GM11168 (cell line): ENCODE results near the gene SRRT.

Source experiments
- in situ Hi-C: fragments of 300-500 bp; cut with MboI; formaldehyde crosslinking; loops from one replicate; pipeline ENCODE4 v1.12.0; 2022; ENCODE audit warnings: low sequenced_read_pairs; ENCODE audit not compliant: unreplicated experiment

The SRRT gene

DNA sequence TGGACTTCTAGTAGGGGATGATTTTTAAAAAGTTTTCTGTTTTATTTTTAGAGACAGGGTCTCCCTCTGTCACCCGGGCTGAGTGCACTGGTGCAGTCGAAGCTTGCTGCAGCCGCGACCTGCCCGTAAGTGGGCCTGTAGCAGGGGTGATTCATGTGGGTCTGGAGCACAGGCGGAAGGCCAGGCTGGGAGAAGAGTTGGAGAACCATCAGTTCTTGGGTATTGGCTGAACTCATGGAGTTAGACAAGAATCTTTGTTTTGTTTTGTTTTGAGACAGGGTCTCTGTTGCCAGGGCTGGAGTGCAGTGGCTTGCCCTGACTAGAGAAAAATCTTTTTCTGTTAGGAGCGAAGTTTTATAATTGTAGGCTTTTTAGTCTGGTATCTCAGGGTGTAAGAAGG is 5.7 kb downstream of the SRRT start:
- in situ Hi-C loops, result no loop called here

GRCh38 chr7:100881136-100881535 is 6.2 kb downstream of the SRRT start:
- in situ Hi-C loops, result no loop called here

GRCh38 chr7:100882201-100882600 is 7.3 kb downstream of the SRRT start:
- in situ Hi-C loops, result no loop called here

DNA sequence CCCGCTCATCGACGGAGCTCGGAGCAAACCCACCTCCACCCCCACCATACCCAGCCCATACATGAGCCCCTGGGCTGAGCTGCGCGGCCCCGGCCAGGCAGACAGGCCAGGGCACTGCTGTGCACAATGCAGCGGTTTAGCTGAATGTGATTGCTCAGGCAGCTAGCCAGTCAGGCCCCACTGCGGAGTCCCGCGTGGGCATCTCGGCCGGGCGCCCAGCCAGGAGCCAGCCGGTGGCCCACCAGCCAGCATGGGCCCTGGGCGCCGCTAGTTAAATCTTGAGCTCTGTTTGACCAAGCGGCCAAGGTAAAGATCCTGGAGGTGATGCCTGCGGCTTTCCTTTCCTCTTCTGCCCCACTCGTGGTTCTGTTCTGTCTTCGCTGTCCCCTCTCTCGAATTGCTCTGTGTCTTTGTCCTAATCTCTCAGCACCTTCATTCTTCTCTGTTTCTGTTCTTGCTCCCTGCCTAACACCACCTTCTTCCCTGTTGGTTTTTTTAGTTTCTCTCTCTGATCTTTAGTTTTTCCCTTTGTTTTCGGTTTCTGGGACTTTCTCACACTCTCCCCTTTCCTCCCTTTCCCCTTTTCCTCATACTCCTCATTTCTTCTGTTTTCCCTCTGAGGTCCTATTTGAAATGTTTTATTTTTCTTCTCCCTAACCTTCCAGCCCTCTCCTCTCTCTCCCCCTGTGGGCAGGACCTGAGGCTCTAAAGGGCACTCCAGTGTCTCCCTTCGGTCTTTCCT is 8.1 kb downstream of the SRRT start:
- in situ Hi-C loops, result no loop called here

DNA sequence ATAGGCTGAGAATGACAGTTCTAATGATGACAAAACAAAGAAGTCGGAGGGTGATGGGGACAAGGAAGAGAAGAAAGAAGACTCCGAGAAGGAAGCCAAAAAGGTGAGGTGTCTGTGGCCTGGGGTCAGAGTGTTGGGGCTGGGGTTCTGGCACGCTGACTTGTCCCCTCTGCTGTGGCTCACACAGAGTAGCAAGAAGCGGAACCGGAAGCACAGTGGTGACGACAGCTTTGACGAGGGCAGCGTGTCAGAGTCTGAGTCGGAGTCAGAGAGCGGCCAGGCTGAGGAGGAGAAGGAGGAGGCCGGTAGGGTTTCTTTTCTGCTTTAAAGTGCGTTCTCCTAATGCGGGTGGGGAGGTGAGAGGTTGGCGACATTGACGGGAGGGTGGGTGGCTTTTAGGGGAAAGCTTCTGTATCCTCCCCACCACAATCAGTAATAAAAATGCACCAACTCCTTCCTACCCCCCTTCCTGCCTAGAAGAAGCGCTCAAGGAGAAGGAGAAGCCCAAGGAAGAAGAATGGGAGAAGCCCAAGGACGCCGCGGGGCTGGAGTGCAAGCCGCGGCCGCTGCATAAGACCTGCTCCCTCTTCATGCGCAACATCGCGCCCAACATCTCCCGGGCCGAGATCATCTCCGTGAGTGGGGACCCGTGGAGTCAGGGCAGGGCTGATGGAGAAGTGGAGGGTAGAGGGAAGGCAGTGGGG is 10.0 kb downstream of the SRRT start:
- in situ Hi-C loops, result no loop called here

DNA sequence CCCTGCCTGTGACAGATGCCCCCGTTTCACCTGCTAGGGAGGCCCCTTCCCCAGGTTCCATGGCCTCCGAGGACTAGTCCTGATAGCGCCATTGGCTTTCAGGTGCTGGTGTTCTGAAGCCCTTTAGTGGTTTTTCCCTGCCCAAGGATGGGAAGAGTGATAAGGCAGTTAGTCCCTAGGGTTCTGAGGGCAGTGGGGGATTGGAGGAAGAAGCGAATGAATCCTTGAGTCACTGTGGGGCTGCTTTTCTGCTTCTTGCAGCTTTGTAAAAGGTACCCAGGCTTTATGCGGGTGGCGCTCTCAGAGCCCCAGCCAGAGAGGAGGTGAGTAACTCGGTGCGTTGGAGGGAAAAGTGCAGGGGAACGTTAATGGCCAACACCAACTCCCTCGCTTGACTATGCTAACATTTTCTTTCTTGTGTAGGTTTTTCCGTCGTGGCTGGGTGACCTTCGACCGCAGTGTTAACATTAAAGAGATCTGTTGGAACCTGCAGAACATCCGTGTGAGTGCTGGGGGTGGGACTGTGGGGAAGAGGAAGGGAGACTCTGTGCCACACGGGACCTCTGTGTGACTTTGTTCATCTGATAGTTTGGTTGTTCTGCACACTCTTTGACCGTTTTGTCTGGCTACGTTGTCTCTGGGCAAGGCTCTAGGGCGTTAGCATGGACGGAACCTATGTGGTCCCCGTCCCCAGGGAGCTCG is 10.7 kb downstream of the SRRT start:
- in situ Hi-C loops, result no loop called here

GRCh38 chr7:100886142-100886935 is 11.4 kb downstream of the SRRT start:
- in situ Hi-C loops, result no loop called here

GRCh38 chr7:100886936-100887515 is 12.1 kb downstream of the SRRT start:
- in situ Hi-C loops, result no loop called here

DNA sequence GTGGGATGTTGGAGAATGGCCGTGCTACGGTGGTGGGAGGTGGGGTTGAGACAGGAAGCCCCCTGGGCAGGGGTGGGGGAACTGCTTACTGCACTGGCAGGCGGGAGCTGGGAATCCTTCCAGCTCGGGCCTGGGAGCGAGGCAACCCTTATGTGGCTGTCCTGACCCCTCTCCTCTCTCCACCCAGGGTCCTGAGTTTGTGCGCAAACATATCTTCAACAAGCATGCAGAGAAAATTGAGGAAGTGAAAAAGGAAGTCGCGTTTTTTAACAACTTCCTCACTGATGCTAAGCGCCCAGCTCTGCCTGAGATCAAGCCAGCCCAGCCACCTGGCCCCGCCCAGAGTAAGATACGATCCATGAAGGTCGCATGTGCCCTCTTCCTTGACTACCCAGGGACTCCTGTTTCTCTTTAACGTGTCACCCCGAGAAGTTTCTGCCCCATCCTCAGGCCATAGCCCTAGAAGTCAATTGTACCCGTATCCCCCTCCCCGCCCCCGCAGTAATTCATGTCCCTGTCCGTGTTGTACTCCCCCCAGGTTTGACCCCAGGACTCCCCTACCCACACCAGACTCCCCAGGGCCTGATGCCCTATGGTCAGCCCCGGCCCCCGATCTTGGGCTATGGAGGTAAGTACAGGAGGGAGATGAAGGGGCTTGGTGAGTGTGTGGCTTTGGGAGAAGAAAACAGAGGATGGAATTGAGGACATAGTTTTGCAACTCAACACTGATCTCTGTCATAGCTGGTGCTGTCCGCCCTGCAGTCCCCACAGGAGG is 12.8 kb downstream of the SRRT start:
- in situ Hi-C loops, result no loop called here

GRCh38 chr7:100888291-100888987 is 13.5 kb downstream of the SRRT start:
- in situ Hi-C loops, result no loop called here

GRCh38 chr7:100888988-100889750 is 14.3 kb downstream of the SRRT start, which contains the start of gene UFSP1:
TSS of gene UFSP1 (minus strand) at chr7:100889715. CDS start at chr7:100889271, 444 bp downstream.
- in situ Hi-C loops, result no loop called here

DNA sequence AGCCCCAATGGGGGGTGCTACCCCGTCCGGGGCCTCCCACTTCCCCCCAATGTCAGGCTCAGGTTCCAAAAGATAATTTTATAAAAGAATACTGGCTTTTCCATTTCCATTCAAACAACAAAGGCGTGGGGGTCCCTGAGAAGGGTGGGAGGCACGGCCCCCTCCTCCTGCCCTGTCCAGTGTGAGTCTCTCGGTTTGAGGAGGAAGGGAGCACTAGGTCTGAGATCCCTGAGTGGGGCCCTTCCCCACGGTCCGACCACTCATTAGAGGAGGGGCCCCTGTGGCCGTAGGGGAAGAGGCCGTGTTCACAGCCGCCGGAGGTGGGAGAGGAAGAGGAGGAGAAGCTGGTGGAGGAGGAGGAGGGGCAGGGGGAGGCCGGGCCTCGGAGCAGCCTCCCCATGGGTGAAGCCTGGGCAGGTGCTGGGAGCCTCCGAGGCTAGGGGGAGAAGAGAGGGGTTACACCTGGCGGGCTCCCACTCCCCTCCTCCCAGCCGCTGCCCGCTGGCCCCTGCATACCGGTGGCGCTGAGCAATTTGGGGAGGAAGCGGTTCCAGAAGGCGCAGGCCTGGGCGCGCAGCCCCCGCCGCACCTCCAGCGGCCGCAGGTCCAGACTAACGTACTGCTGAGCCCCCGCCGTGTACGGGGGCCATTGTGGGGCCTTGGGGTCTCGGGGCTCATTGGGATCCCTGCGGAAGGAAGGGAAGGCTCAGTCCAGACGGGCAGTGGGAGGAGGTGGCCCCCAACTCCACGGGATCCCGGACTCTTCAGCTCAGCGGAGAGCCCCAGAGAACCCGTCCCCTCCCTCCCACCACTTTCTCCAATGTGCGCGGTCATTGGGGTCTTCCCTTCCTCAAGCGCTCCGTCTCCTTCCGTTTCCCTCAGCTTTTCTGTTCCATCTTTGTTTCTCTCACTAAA is 16.0 kb downstream of the SRRT start:
- in situ Hi-C loops, result loop anchor here (5.0 kb wide), 1 partner anchor 166 kb away; no protein-coding TSS in a partner anchor

- in situ Hi-C loops, result loop anchor here (5.0 kb wide), 1 partner anchor 166 kb away; no protein-coding TSS in a partner anchor
These were observed 16.8 kb downstream of the SRRT start for GRCh38 chr7:100891568-100892247.

DNA sequence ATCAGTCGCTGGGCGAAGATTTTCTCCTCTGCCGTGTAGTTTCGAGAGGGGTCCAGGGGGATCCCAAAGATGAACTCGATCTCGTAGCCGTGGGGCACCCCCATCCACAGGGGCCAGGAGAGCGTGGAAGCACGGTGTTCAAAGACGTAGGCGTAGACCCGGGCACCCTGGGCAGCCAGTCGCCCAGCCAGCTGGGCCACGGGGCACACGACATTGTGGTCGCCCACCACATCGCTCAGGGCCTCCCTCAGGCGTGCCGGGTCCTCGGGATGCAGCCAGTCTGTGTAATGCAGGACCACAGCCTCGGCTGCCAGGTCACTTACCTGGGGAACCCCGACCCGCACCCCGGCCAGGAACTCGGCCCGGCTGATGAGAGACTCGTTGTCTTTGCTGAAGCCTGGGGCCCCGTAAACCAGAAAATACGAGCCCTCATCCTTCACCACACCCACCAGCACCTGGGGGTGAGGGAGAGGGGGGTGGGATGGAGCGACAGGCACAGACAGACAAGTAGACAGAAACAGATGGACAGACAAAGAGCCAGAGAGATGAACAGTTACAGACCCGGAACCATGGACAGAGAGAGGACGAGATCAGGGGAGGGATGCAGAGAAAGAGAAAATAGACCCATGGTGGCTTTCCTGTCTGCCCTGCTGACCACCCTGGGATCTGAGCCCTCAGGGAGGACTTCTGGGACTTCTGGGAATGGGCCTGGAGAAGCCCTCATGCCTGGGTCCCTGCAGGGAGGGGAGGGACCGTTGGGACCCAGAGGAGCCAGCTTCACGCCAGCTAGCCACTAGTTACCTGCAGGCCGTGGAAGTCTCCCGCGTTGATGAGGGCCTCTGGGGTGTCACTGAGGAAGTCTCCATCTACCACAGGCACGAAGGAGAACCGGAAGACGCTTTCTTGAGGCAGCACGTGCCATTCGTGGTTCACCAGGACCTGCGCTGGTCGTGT is 17.7 kb downstream of the SRRT start:
- in situ Hi-C loops, result loop anchor here (5.0 kb wide), 1 partner anchor 165 kb away; no protein-coding TSS in a partner anchor

DNA sequence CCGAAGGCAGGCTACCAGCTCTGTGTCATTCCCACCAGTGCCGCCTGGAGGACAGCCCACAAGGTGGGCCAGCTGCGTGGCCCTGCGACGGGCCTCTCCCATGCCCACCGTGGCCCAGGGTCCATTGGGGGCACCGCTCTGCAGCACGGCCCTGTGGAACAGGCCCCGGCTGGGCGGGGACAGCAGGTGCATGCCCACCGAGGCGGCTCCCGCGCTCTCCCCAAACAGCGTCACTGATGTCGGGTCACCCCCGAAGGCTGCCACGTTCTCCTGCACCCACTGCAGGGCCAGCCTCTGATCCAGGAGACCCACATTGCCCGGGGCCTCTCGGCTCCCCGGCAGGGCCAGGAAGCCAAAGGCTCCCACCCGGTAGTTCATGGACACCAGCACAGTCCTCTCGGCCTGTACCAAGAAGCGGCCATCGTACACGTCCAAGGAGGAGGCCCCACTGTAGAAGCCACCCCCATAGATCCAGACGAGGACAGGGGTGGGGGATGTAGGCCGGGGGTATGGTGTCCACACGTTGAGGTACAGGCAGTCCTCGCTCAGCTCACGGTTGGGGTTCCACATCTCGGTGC is 18.5 kb downstream of the SRRT start:
- in situ Hi-C loops, result loop anchor here (5.0 kb wide), 1 partner anchor 164 kb away; no protein-coding TSS in a partner anchor
